ENCODE measurements around the gene ARHGAP4. TPM values are rescaled to one million over a fixed set of nuclear protein-coding genes. Genes with fewer than 3 reads are reported as not detected.

The ARHGAP4 gene
- total and polyA plus RNA-seq, 7 donors: 8.4 to 122 (median 17.3) TPM

- H3K4me1 ChIP-seq: peaks cover 0 to 10% (median 6%) of the 10 kb centered on the region in 4 donors
- peak overlapping the region in 1 of 4 donors; percentile 50 for H3K27ac ChIP-seq
- no peaks in the 10 kb centered on the region for H3K9me3 ChIP-seq
- TF ChIP-seq, protein P1, sequence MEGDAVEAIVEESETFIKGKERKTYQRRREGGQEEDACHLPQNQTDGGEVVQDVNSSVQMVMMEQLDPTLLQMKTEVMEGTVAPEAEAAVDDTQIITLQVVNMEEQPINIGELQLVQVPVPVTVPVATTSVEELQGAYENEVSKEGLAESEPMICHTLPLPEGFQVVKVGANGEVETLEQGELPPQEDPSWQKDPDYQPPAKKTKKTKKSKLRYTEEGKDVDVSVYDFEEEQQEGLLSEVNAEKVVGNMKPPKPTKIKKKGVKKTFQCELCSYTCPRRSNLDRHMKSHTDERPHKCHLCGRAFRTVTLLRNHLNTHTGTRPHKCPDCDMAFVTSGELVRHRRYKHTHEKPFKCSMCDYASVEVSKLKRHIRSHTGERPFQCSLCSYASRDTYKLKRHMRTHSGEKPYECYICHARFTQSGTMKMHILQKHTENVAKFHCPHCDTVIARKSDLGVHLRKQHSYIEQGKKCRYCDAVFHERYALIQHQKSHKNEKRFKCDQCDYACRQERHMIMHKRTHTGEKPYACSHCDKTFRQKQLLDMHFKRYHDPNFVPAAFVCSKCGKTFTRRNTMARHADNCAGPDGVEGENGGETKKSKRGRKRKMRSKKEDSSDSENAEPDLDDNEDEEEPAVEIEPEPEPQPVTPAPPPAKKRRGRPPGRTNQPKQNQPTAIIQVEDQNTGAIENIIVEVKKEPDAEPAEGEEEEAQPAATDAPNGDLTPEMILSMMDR (IDR thresholded peaks at IDR 0.05): no peak
- TF ChIP-seq POLR2A (IDR thresholded peaks at IDR 0.05) (no peak), EP300 (IDR thresholded peaks at IDR 0.05) (no peak), POLR2AphosphoS5 (IDR thresholded peaks at IDR 0.05) (no peak)
- no peaks in the 10 kb centered on the region for H3K36me3 ChIP-seq
- intact Hi-C loops (cut with DNase I): no loop called here
- DNase-seq: no peak
- H3K4me3 ChIP-seq: no peak overlapping the region
- 22 to 34% methylated on average over 13 of the region's 13 CpGs for WGBS, 2 donors
- peaks cover 12 to 46% (median 23%) of the 10 kb centered on the region in 3 donors for H3K27me3 ChIP-seq
These were observed 39.1 kb downstream of the ARHGAP4 start for GRCh38 chrX:153886915-153887314.

- peaks cover 12 to 52% (median 27%) of the 10 kb centered on the region in 3 donors for H3K27me3 ChIP-seq
These were observed 39.8 kb downstream of the ARHGAP4 start, which contains the start of gene L1CAM for GRCh38 chrX:153885968-153886903. Gene L1CAM (minus strand): TSS chrX:153886173. CDS start chrX:153875836, 10,337 bp downstream.

GRCh38 chrX:153885208-153885787, 40.8 kb downstream of the ARHGAP4 start:
- intact Hi-C loops (cut with DNase I): no loop called here

More at GRCh38 chrX:153885968-153886903, 39.8 kb downstream of the ARHGAP4 start, which contains the start of gene L1CAM:
- Histone ChIP-seq H3K9me3 (no peaks in the 10 kb centered on the region), H3K4me1 (peaks cover 0 to 10% (median 6%) of the 10 kb centered on the region in 4 donors), H3K36me3 (no peaks in the 10 kb centered on the region), H3K27ac (peak within 1 kb of the TSS in 3 of 4 donors; percentile 25 to 50 (median 44)), H3K4me3 (peak within 1 kb of the TSS in 3 of 4 donors; percentile 25 to 36 (median 27))
- 3 to 5% methylated on average over 85 to 89 of the region's 94 CpGs for WGBS, 2 donors
- intact Hi-C loops (cut with DNase I): no loop called here
- TF ChIP-seq, protein P1 (IDR thresholded peaks at IDR 0.05): no peak
- no peak for TF ChIP-seq EP300 (IDR thresholded peaks at IDR 0.05)
- no peak for TF ChIP-seq POLR2A (IDR thresholded peaks at IDR 0.05)
- TF ChIP-seq POLR2AphosphoS5 (IDR thresholded peaks at IDR 0.05): peak in 1 of 4 donors; percentile 16
- DNase-seq: no peak

DNA sequence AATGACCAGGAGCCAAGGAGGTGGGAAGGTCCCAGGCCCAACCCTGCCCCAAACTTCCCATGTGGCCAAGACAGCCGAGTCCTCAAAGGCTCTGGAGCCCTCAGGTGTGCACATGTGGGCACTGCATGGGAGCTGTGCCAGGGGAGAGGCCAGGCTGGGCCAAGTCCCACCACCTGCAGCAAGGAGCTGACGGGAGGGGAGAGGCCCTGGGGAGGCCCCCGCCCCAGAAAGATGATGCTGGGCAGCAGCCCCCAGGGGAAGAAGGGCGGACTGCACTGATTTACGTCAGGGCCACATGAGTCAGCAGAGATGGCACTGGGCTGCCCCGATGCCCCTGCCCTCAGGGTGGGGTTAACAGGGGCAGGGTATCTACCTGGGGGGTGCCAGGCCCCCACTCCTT, 41.5 kb downstream of the ARHGAP4 start:
- no peak for TF ChIP-seq POLR2A (IDR thresholded peaks at IDR 0.05)
- no peak for TF ChIP-seq EP300 (IDR thresholded peaks at IDR 0.05)
- TF ChIP-seq, protein P1 (IDR thresholded peaks at IDR 0.05): no peak
- TF ChIP-seq POLR2AphosphoS5 (IDR thresholded peaks at IDR 0.05): no peak
- DNase-seq: no peak
- Histone ChIP-seq H3K27ac (peak overlapping the region in 1 of 4 donors; percentile 31), H3K36me3 (no peaks in the 10 kb centered on the region), H3K27me3 (peaks cover 13 to 59% (median 38%) of the 10 kb centered on the region in 3 donors), H3K9me3 (no peaks in the 10 kb centered on the region), H3K4me1 (peaks cover 0 to 10% (median 6%) of the 10 kb centered on the region in 4 donors), H3K4me3 (peak overlapping the region in 2 of 4 donors; percentile 27 to 36)
- 36 to 50% methylated on average over 6 of the region's 6 CpGs for WGBS, 2 donors
- intact Hi-C loops (cut with DNase I): no loop called here

More at GRCh38 chrX:153885208-153885787, 40.8 kb downstream of the ARHGAP4 start:
- WGBS, 2 donors: 5 to 6% methylated on average over 32 of the region's 32 CpGs
- Histone ChIP-seq H3K27ac (peak overlapping the region in 2 of 4 donors; percentile 31 to 44), H3K4me3 (peak overlapping the region in 3 of 4 donors; percentile 25 to 36 (median 27)), H3K27me3 (peaks cover 12 to 57% (median 33%) of the 10 kb centered on the region in 3 donors), H3K36me3 (no peaks in the 10 kb centered on the region), H3K4me1 (peaks cover 0 to 10% (median 6%) of the 10 kb centered on the region in 4 donors), H3K9me3 (no peaks in the 10 kb centered on the region)
- DNase-seq: no peak
- TF ChIP-seq EP300 (IDR thresholded peaks at IDR 0.05): no peak
- TF ChIP-seq, protein P1 (IDR thresholded peaks at IDR 0.05): no peak
- no peak for TF ChIP-seq POLR2AphosphoS5 (IDR thresholded peaks at IDR 0.05)
- TF ChIP-seq POLR2A (IDR thresholded peaks at IDR 0.05): no peak
